Keratinocyte (primary cell): Measurements from ENCODE around the gene DCLK1. TPM values are rescaled to one million over a fixed set of nuclear protein-coding genes. Genes with fewer than 3 reads are reported as not detected.
"Not testable (repeated sequence)": the region's sequence is repeated elsewhere in the genome, so short reads cannot be mapped to it uniquely, and the experiment has no call there.

ENCODE experiments used
- DNase-seq: peaks from one replicate; pipeline ENCODE4 v3.0.0-alpha.2; 2011; ENCODE audit warnings: low read depth, missing footprints, low spot score
- FAIRE-seq: peaks from 2 replicates; lab custom pipeline; 2011; peaks lifted over from hg19 to GRCh38; lab: Jason Lieb, UNC
- H2AFZ ChIP-seq: 2 replicates; pipeline ENCODE4 v1.6.0; 2012; ENCODE audit warnings: low read length, control low read depth, inconsistent platforms; ENCODE audit not compliant: control insufficient read depth
- H3K27ac ChIP-seq: 2 replicates; pipeline ENCODE4 v1.5.1; 2011; ENCODE audit warnings: low read length; ENCODE audit not compliant: control insufficient read depth, insufficient read depth
- H3K27me3 ChIP-seq: 3 replicates; pipeline ENCODE4 v1.6.0; 2011; ENCODE audit warnings: low read length; ENCODE audit not compliant: control insufficient read depth, insufficient read depth; ENCODE audit errors: extremely low read depth
- H3K36me3 ChIP-seq, 2 experiments: 2 replicates in 1 of 2; 3 replicates in 1 of 2; pipeline ENCODE4 v1.5.1; 2011; ENCODE audit warnings: low read length in 2 of 2, mild to moderate bottlenecking in 1 of 2; ENCODE audit not compliant: control insufficient read depth in 2 of 2, insufficient read depth in 2 of 2; ENCODE audit errors: extremely low read depth in 1 of 2
- H3K4me1 ChIP-seq: 3 replicates; pipeline ENCODE4 v1.5.1; 2011; ENCODE audit warnings: low read length; ENCODE audit not compliant: control insufficient read depth, insufficient read depth; ENCODE audit errors: extremely low read depth
- H3K4me2 ChIP-seq: 3 replicates; pipeline ENCODE4 v1.6.0; 2011; ENCODE audit warnings: low read depth, low read length; ENCODE audit not compliant: control insufficient read depth, insufficient read depth; ENCODE audit errors: extremely low read depth
- H3K4me3 ChIP-seq, 3 experiments: fragments of 200-600 bp in 1 of 3; sonication (generic) in 1 of 3; 2 replicates in 2 of 3; 3 replicates in 1 of 3; pipeline ENCODE4 v1.5.1; 2011 to 2016; ENCODE audit warnings: low read length in 3 of 3, mild to moderate bottlenecking in 3 of 3, control low read depth in 2 of 3, inconsistent platforms in 1 of 3, low read depth in 1 of 3, mixed read lengths in 1 of 3, mixed run types in 1 of 3, moderate library complexity in 1 of 3; ENCODE audit not compliant: control insufficient read depth in 2 of 3, insufficient read depth in 2 of 3; ENCODE audit errors: extremely low read depth in 1 of 3
- H3K79me2 ChIP-seq: 2 replicates; pipeline ENCODE4 v1.6.0; 2012; ENCODE audit warnings: low read length; ENCODE audit not compliant: control insufficient read depth, insufficient read depth
- H3K9ac ChIP-seq: 3 replicates; pipeline ENCODE4 v1.6.0; 2011; ENCODE audit warnings: low read length; ENCODE audit not compliant: control insufficient read depth, insufficient read depth; ENCODE audit errors: extremely low read depth
- H3K9me1 ChIP-seq: 3 replicates; pipeline ENCODE4 v1.6.0; 2011; ENCODE audit warnings: low read length; ENCODE audit not compliant: control insufficient read depth, insufficient read depth; ENCODE audit errors: extremely low read depth
- H3K9me3 ChIP-seq: 2 replicates; pipeline ENCODE4 v1.5.1; 2012; ENCODE audit warnings: low read depth, low read length; ENCODE audit not compliant: control insufficient read depth
- H4K20me1 ChIP-seq: 3 replicates; pipeline ENCODE4 v1.6.0; 2011; ENCODE audit warnings: low read length; ENCODE audit not compliant: control insufficient read depth, insufficient read depth; ENCODE audit errors: extremely low read depth
- CTCF ChIP-seq, 3 experiments: IDR thresholded peaks in 1 of 3; conservative IDR thresholded peaks in 1 of 3; optimal IDR thresholded peaks in 1 of 3; 2 replicates in 2 of 3; 3 replicates in 1 of 3; pipeline versions ENCODE3 to v1.5.1; 2011; ENCODE audit warnings: low read length in 3 of 3, mild to moderate bottlenecking in 3 of 3, moderate library complexity in 2 of 3, control low read depth in 1 of 3, inconsistent platforms in 1 of 3; ENCODE audit not compliant: insufficient read depth in 2 of 3; ENCODE audit errors: extremely low read depth in 1 of 3
- EZH2 ChIP-seq: IDR thresholded peaks from one replicate; pipeline ENCODE4 v1.6.1; 2012; ENCODE audit warnings: inconsistent platforms, mild to moderate bottlenecking, low read length, moderate library complexity
- dilution Hi-C: fragments of 300-500 bp; cut with MboI; formaldehyde crosslinking; loops from one replicate; pipeline ENCODE4 v1.7.0; 2020; ENCODE audit warnings: low sequenced_read_pairs; ENCODE audit not compliant: extremely low pct_ligation_motif_present
- polyA plus RNA-seq, 5 experiments: library from polyadenylated mRNA; depleted of rRNA in 3 of 5; stranded (reverse) in 3 of 5; stranded (forward) in 1 of 5; unstranded in 1 of 5; fragments of >200 nt; gene quantifications; 1 replicate in 1 of 5; 2 replicates in 3 of 5; 3 replicates in 1 of 5; pipeline versions ENCODE4 v1.2.1 to v1.2.3, GENCODE V29; 2011 to 2012; ENCODE audit warnings: missing spikeins in 2 of 5, low read depth in 1 of 5, low replicate concordance in 1 of 5

Gene DCLK1
- polyA plus RNA-seq, 1 donor (not counting 4 experiments of a cell fraction or from before 2014, with no cell fraction given) = 0.04 TPM

- Histone ChIP-seq H3K4me1 (peaks cover 12% of the 10 kb centered on the region), H3K4me3 (no peak overlapping the region), H3K9me1 (no peaks in the 10 kb centered on the region), H3K27ac (no peak overlapping the region), H3K4me2 (no peak overlapping the region), H3K9ac (no peak overlapping the region), H3K27me3 (no peaks in the 10 kb centered on the region), H2AFZ (no peak overlapping the region), H4K20me1 (no peaks in the 10 kb centered on the region), H3K79me2 (no peaks in the 10 kb centered on the region), H3K36me3 (no peaks in the 10 kb centered on the region), H3K9me3 (no peaks in the 10 kb centered on the region)
- dilution Hi-C loops = loop anchor here (25.0 kb wide), 1 partner anchor 310 kb away; the partner anchor contains the start of gene CCDC169
- FAIRE-seq (no peak), DNase-seq (no peak)
- TF ChIP-seq CTCF (optimal IDR thresholded peaks at IDR 0.05 in 1 of 3, IDR thresholded peaks at IDR 0.05 in 1 of 3, conservative IDR thresholded peaks at IDR 0.05 in 1 of 3; ENCODE audit: extremely low read depth in 1 of 3, insufficient read depth in 2 of 3, low read length in 3 of 3) (no peak), EZH2 (no peak)
These were observed 154.1 kb downstream of the DCLK1 start for GRCh38 chr13:35977060-35977459.

- Histone ChIP-seq H3K9ac (no peak overlapping the region), H3K4me3 (no peak overlapping the region), H3K9me3 (no peaks in the 10 kb centered on the region), H3K4me2 (no peak overlapping the region), H3K9me1 (no peaks in the 10 kb centered on the region), H4K20me1 (no peaks in the 10 kb centered on the region), H3K79me2 (no peaks in the 10 kb centered on the region), H3K36me3 (no peaks in the 10 kb centered on the region), H3K4me1 (peaks cover 12% of the 10 kb centered on the region), H2AFZ (no peak overlapping the region), H3K27me3 (no peaks in the 10 kb centered on the region), H3K27ac (no peak overlapping the region)
- DNase-seq (no peak), FAIRE-seq (no peak)
- dilution Hi-C loops = loop anchor here (25.0 kb wide), 1 partner anchor 311 kb away; the partner anchor contains the start of gene CCDC169
- no peak for TF ChIP-seq CTCF (optimal IDR thresholded peaks at IDR 0.05 in 1 of 3, IDR thresholded peaks at IDR 0.05 in 1 of 3, conservative IDR thresholded peaks at IDR 0.05 in 1 of 3; ENCODE audit: extremely low read depth in 1 of 3, insufficient read depth in 2 of 3, low read length in 3 of 3)
- TF ChIP-seq EZH2 = no peak
These were observed 155.1 kb downstream of the DCLK1 start for GRCh38 chr13:35976126-35976525.

GRCh38 chr13:35966951-35967350, 164.2 kb downstream of the DCLK1 start:
- FAIRE-seq, dilution Hi-C loops: not testable (repeated sequence)

More at GRCh38 chr13:35966951-35967350, 164.2 kb downstream of the DCLK1 start:
- not testable (repeated sequence) for H3K9me1 ChIP-seq, H4K20me1 ChIP-seq, H3K79me2 ChIP-seq, H3K4me2 ChIP-seq, H3K27me3 ChIP-seq, H3K4me3 ChIP-seq, H3K4me1 ChIP-seq, H3K27ac ChIP-seq, H3K9me3 ChIP-seq, H3K9ac ChIP-seq, DNase-seq, H2AFZ ChIP-seq, H3K36me3 ChIP-seq
